ENCODE results near the gene KCNJ16. TPM values are rescaled to one million over a fixed set of nuclear protein-coding genes. Genes with fewer than 3 reads are reported as not detected.

The KCNJ16 gene
- total RNA-seq, 1 experiment from 2014 or later: not detected

GRCh38 chr17:70171159-70171558 is 96.1 kb downstream of the KCNJ16 start:
- no peak for DNase-seq
- CTCF ChIA-PET: no interaction called here
- no peak overlapping the region for H3K27ac Mint-ChIP-seq (ENCODE audit: unreplicated experiment)
- peaks cover 18% of the 10 kb centered on the region for H3K4me1 Mint-ChIP-seq (ENCODE audit: low read depth, unreplicated experiment)
- peaks cover 12% of the 10 kb centered on the region for H3K36me3 Mint-ChIP-seq (ENCODE audit: insufficient read depth, unreplicated experiment)
- no peaks in the 10 kb centered on the region for H3K9me3 Mint-ChIP-seq (ENCODE audit: low read depth, unreplicated experiment)
- H3K4me3 Mint-ChIP-seq (ENCODE audit: low read depth, unreplicated experiment): no peak overlapping the region
- TF ChIP-seq, protein P1, sequence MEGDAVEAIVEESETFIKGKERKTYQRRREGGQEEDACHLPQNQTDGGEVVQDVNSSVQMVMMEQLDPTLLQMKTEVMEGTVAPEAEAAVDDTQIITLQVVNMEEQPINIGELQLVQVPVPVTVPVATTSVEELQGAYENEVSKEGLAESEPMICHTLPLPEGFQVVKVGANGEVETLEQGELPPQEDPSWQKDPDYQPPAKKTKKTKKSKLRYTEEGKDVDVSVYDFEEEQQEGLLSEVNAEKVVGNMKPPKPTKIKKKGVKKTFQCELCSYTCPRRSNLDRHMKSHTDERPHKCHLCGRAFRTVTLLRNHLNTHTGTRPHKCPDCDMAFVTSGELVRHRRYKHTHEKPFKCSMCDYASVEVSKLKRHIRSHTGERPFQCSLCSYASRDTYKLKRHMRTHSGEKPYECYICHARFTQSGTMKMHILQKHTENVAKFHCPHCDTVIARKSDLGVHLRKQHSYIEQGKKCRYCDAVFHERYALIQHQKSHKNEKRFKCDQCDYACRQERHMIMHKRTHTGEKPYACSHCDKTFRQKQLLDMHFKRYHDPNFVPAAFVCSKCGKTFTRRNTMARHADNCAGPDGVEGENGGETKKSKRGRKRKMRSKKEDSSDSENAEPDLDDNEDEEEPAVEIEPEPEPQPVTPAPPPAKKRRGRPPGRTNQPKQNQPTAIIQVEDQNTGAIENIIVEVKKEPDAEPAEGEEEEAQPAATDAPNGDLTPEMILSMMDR (IDR thresholded peaks at IDR 0.05; ENCODE audit: unreplicated experiment): no peak
- intact Hi-C loops (cut with micrococcal nuclease; ENCODE audit: unreplicated experiment): no loop called here
- peaks cover 67% of the 10 kb centered on the region for H3K27me3 Mint-ChIP-seq (ENCODE audit: unreplicated experiment)
- BruUV-seq (replicated peaks): no TSS peak

GRCh38 chr17:70172449-70172848 is 97.4 kb downstream of the KCNJ16 start:
- intact Hi-C loops (cut with micrococcal nuclease; ENCODE audit: unreplicated experiment): no loop called here

DNA sequence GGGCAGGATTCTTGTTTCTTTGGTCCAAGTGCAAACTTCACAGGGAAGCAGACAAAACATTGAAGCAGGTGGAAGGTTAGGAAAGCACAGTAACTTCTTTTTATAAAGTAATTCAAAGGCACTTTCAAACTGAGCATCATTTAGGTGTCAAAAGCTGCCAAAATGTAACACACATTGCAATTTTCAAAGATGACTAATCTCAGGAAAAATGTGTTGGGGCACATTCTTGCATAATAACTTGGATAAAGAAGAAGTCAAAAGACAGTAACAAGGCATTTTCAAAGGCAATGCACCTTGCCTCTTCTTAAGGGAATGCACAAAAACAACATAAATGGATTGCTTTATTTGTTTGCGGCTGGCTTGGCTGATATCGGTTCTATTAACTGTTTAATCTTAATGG is 97.9 kb downstream of the KCNJ16 start:
- intact Hi-C loops (cut with micrococcal nuclease; ENCODE audit: unreplicated experiment): no loop called here
- CTCF ChIA-PET: no interaction called here
- BruUV-seq (replicated peaks): no TSS peak
- peaks cover 12% of the 10 kb centered on the region for H3K36me3 Mint-ChIP-seq (ENCODE audit: insufficient read depth, unreplicated experiment)
- H3K9me3 Mint-ChIP-seq (ENCODE audit: low read depth, unreplicated experiment): no peaks in the 10 kb centered on the region
- no peak overlapping the region for H3K4me3 Mint-ChIP-seq (ENCODE audit: low read depth, unreplicated experiment)
- peaks cover 18% of the 10 kb centered on the region for H3K4me1 Mint-ChIP-seq (ENCODE audit: low read depth, unreplicated experiment)
- peaks cover 51% of the 10 kb centered on the region for H3K27me3 Mint-ChIP-seq (ENCODE audit: unreplicated experiment)
- TF ChIP-seq, protein P1 (IDR thresholded peaks at IDR 0.05; ENCODE audit: unreplicated experiment): no peak
- no peak for DNase-seq
- no peak overlapping the region for H3K27ac Mint-ChIP-seq (ENCODE audit: unreplicated experiment)

More at GRCh38 chr17:70172449-70172848, 97.4 kb downstream of the KCNJ16 start:
- peaks cover 18% of the 10 kb centered on the region for H3K4me1 Mint-ChIP-seq (ENCODE audit: low read depth, unreplicated experiment)
- no peak overlapping the region for H3K27ac Mint-ChIP-seq (ENCODE audit: unreplicated experiment)
- BruUV-seq (replicated peaks): no TSS peak
- no peaks in the 10 kb centered on the region for H3K9me3 Mint-ChIP-seq (ENCODE audit: low read depth, unreplicated experiment)
- peaks cover 12% of the 10 kb centered on the region for H3K36me3 Mint-ChIP-seq (ENCODE audit: insufficient read depth, unreplicated experiment)
- TF ChIP-seq, protein P1 (IDR thresholded peaks at IDR 0.05; ENCODE audit: unreplicated experiment): no peak
- DNase-seq: no peak
- no peak overlapping the region for H3K4me3 Mint-ChIP-seq (ENCODE audit: low read depth, unreplicated experiment)
- H3K27me3 Mint-ChIP-seq (ENCODE audit: unreplicated experiment): peaks cover 55% of the 10 kb centered on the region
- CTCF ChIA-PET: interaction anchor here (0.6 kb wide), 1 partner anchor 22 kb away, joined by 4 read pairs; no protein-coding TSS in a partner anchor

- CTCF ChIA-PET: no interaction called here
- Mint-ChIP-seq H3K36me3 (ENCODE audit: insufficient read depth, unreplicated experiment) (peaks cover 7% of the 10 kb centered on the region), H3K27ac (ENCODE audit: unreplicated experiment) (no peak overlapping the region), H3K27me3 (ENCODE audit: unreplicated experiment) (peaks cover 43% of the 10 kb centered on the region), H3K4me1 (ENCODE audit: low read depth, unreplicated experiment) (peaks cover 10% of the 10 kb centered on the region), H3K9me3 (ENCODE audit: low read depth, unreplicated experiment) (no peaks in the 10 kb centered on the region), H3K4me3 (ENCODE audit: low read depth, unreplicated experiment) (no peak overlapping the region)
- TF ChIP-seq, protein P1 (IDR thresholded peaks at IDR 0.05; ENCODE audit: unreplicated experiment): no peak
- intact Hi-C loops (cut with micrococcal nuclease; ENCODE audit: unreplicated experiment): no loop called here
- no TSS peak for BruUV-seq (replicated peaks)
- DNase-seq: no peak
Measured at GRCh38 chr17:70173681-70174080, 98.7 kb downstream of the KCNJ16 start.

All from Calu3 (cell line).